Retinal pigment epithelial cell (primary cell): ENCODE results near the gene DLK1.

Experiments
- DNase-seq: peaks from one replicate; pipeline ENCODE4 v3.0.0-alpha.2; 2010; ENCODE audit warnings: low read depth
- H3K4me3 ChIP-seq: 2 replicates; pipeline ENCODE4 v1.5.1; 2011; ENCODE audit warnings: mild to moderate bottlenecking, low read length, control low read depth, moderate library complexity
- TF ChIP-seq, protein P1 (sequence below): conservative IDR thresholded peaks from 2 replicates; pipeline ENCODE4 v1.5.1; 2011; ENCODE audit warnings: low read depth, low read length, control low read depth, inconsistent platforms

Gene DLK1

DNA sequence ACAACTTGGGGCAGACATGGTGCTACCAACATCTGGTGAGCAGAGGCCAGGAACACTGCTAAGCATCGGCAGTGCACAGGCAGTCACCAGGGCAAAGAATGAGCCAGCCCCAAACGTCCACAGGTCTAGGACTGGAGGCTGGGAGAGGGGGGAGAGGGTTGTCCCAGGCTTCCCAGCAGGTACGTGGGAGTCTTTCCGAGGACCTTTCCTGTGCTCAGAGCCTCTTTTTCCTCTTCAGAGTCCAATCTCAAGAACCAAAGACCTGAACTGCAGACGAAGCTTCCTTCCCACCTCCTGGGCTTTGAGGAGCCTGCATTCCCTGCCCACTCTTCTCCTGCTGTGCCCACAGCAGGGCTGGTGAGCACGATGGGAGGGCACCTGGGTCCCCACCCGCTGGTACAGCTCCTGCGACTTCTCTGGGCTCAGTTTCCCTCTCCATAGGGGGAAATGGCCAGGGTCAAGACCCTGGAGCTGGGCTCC lies 48.7 kb downstream of the DLK1 start:
- TF ChIP-seq, protein P1, sequence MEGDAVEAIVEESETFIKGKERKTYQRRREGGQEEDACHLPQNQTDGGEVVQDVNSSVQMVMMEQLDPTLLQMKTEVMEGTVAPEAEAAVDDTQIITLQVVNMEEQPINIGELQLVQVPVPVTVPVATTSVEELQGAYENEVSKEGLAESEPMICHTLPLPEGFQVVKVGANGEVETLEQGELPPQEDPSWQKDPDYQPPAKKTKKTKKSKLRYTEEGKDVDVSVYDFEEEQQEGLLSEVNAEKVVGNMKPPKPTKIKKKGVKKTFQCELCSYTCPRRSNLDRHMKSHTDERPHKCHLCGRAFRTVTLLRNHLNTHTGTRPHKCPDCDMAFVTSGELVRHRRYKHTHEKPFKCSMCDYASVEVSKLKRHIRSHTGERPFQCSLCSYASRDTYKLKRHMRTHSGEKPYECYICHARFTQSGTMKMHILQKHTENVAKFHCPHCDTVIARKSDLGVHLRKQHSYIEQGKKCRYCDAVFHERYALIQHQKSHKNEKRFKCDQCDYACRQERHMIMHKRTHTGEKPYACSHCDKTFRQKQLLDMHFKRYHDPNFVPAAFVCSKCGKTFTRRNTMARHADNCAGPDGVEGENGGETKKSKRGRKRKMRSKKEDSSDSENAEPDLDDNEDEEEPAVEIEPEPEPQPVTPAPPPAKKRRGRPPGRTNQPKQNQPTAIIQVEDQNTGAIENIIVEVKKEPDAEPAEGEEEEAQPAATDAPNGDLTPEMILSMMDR: no peak
- no peak overlapping the region for H3K4me3 ChIP-seq
- DNase-seq: no peak

DNA sequence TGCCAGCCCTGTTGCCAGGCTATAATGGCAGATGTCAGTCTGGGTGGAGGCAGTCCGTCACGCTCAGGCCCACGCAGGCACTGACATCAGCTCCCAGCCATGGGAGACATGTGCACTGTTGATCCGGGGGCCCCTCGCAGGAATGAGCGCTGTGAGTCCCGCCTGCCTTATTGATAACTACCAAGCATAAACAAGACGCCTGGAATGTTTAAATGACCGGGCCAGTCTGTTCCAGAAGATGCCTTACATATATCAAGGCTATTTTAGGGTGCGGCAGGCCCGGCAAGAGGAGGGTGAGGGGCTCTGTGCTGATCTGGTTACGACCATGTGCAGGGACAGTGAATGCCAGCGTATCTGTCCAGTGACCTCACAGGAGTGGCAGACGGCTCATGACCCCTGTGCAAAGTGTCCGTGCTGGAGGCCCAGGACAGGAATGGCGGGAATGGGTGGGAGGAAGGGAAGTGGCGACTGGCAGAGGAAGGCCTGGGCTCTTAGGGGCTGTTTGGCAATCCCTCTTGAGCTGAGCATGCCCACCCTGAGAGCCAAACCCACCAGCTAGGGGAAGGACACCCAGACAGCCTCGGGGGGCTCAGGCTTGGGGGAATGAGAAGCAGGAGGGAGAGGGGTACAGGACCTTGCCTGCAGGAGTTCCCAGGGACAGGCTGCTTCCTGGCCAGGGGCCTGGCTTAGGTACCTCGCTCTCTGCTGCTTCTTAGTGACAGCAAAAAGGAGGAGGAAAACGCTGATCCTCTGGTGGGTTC lies 49.3 kb downstream of the DLK1 start:
- DNase-seq: no peak
- no peak overlapping the region for H3K4me3 ChIP-seq
- TF ChIP-seq, protein P1: no peak

DNA sequence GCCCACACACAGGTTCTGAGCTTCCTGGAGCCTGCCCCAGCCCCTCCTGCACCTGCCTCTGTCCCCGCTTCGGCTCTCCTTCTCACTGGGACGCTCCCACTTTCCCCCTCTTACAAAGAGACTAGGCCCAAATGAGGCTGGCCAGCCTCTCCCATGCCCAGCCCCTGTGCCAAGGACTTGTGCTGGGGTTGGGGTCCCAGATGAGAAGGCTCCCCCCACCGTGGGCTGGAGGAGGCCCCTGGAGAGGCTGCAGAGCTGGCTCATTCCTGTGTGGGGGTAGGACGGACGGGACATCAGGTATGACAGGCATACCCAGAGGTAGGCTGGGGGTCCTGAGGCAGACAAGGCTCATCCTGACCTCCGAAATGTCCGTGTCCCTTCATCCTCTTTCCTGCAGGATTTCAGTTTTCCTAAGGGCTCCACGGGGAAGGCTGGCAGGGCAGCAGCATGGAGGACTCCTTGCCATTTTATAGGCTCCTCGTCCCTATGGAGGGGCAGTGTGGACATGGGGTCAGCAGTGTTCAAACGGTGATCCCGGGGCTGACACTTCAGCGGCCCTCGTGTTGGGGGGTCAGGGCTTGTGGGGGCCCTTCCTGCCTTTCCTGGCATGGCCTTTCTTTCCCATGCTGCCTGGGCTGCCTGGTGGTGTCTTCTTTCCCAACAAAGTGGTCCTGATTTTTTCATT lies 50.1 kb downstream of the DLK1 start:
- DNase-seq: no peak
- TF ChIP-seq, protein P1: no peak
- no peak overlapping the region for H3K4me3 ChIP-seq

DNA sequence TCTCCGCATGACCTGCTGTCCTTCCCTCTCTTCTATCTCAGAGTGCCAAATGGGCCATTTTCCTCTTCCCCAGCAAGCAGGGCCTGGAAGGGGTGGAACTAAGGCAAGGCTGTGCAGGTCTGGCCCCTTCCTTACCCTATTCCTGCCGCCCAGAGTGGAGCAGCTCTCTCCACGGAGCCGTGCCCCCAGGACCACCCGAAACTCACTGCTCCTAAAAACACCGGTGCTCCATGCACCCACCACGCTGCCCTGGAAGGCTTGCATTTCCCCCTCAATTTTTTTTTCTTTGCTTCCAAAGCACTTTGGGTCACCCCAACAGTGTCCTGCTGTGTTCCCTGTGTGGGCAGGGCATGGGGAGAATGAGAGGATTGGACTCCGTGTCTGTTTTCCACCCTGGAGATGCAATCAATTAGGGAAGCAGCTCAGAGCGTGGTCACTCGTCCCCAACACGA lies 50.7 kb downstream of the DLK1 start:
- TF ChIP-seq, protein P1: no peak
- no peak overlapping the region for H3K4me3 ChIP-seq
- DNase-seq: no peak

DNA sequence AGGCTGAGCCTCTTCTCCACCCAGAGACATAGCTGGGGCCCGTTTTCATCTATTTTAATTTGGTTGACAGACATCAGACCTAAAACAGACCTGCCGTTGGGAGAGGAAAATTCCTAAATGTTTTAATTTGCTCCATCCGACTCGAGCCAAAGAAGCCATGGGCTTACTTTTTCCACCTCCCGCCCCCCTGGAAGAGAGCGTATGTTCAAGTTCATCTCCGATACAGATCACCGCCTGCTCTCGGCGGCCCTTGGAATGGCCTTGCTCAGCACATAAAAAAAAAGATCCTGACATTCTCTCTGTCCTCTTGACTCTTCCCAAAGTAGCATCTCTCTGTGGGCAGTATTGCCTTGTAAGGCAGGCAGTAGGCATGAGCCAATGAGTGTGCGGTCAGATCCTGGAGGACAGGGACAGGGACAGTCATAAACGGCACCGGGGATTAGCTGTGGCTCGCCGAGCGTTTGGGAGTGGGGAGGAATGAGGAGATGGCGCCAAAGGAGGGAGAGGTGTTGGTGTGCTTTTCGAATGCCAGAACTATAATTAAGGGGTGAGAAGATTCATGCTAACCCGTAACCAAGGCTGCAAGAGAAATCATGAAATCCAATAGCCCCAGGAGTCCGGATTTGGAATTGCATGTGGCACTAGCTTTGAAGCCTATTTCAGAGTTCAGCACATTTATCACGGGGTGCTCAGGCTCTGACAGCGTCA lies 51.3 kb downstream of the DLK1 start:
- no peak overlapping the region for H3K4me3 ChIP-seq
- DNase-seq: no peak
- TF ChIP-seq, protein P1: no peak

DNA sequence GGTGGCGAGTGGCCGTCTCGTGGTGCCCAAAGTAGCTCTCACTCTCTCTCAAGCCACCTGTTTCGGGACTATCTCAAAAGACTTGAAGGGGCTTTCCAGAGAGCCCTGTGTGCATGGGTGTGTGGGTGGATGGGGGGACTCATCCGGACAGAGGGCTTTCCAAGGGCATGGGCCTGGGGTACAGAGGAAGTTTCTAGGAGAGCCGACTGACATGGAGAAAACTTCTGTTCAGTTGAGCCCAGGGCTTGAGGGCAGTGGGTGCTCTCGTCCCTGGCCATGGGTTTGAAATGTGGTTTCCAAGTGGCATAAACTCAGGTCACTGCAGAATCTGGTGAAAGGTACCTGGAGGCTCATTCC lies 51.8 kb downstream of the DLK1 start:
- DNase-seq: no peak
- TF ChIP-seq, protein P1: no peak
- H3K4me3 ChIP-seq: no peak overlapping the region
